GM19395 (cell line): ENCODE results near the gene TROAP.
"Not testable (repeated sequence)": the region's sequence is repeated elsewhere in the genome, so short reads cannot be mapped to it uniquely, and the experiment has no call there.

Experiments used
- ATAC-seq: cut with Tn5 transposase; IDR thresholded peaks from one replicate; pipeline ENCODE4 v1.9.1; 2021; ENCODE audit warnings: mild to moderate bottlenecking, moderate library complexity; ENCODE audit not compliant: unreplicated experiment

The TROAP gene

GRCh38 chr12:49366096-49366651 is 43.1 kb downstream of the TROAP start:
- peak; percentile 7 for ATAC-seq

- ATAC-seq, result peak; percentile 64
Observed at GRCh38 chr12:49366652-49367380, 43.8 kb downstream of the TROAP start.

- ATAC-seq, result no peak
Observed at GRCh38 chr12:49367381-49368239, 44.6 kb downstream of the TROAP start, which contains the start of gene SPATS2. Gene SPATS2 (plus strand): TSS chr12:49367462. CDS start chr12:49461013, 93,551 bp downstream.

GRCh38 chr12:49368240-49368600 is 45.2 kb downstream of the TROAP start:
- no peak for ATAC-seq

GRCh38 chr12:49369411-49370145 is 46.5 kb downstream of the TROAP start:
- ATAC-seq, result peak; percentile 60

- no peak for ATAC-seq
Observed at GRCh38 chr12:49370539-49370938, 47.5 kb downstream of the TROAP start.

GRCh38 chr12:49375406-49375805 is 52.4 kb downstream of the TROAP start:
- ATAC-seq, result peak; percentile 53

- ATAC-seq, result no peak
Observed at GRCh38 chr12:49377386-49377785, 54.3 kb downstream of the TROAP start.

GRCh38 chr12:49380184-49380583 is 57.1 kb downstream of the TROAP start:
- ATAC-seq, result not testable (repeated sequence)
